OCI-LY7 (cell line): ENCODE measurements around the gene STPG3. TPM values are rescaled to one million over a fixed set of nuclear protein-coding genes. Genes with fewer than 3 reads are reported as not detected.

Experiments
- BruUV-seq: library from RNA; stranded (reverse); fragments of 400-500 nt; replicated peaks from 2 replicates; lab custom pipeline; 2021; lab: Mats Ljungman, UMichigan
- CTCF ChIA-PET: fragments of 300-600 bp; sonication (Branson Sonifier 250); formaldehyde crosslinking; loops from one replicate; lab custom pipeline; 2022; ENCODE audit warnings: antibody characterized with exemption; ENCODE audit not compliant: unreplicated experiment; lab: Charles Lee
- POLR2A ChIA-PET: fragments of 300-600 bp; sonication (Branson Sonifier 250); formaldehyde crosslinking; loops from one replicate; lab custom pipeline; 2022; ENCODE audit warnings: antibody characterized with exemption; lab: Charles Lee
- DNase-seq: peaks from one replicate; pipeline ENCODE4 v3.0.0-alpha.2; 2015; ENCODE audit warnings: low spot score
- H2AFZ ChIP-seq: fragments of 200-600 bp; sonication (generic), shearing (Covaris generic); 2 replicates; pipeline ENCODE4 v1.6.1; 2014; ENCODE audit warnings: mild to moderate bottlenecking, antibody characterized with exemption, low read length, moderate library complexity
- H3K27ac ChIP-seq: fragments of 200-600 bp; sonication (generic); 2 replicates; pipeline ENCODE4 v1.5.1; 2014; ENCODE audit warnings: mixed run types, low read depth, mild to moderate bottlenecking, moderate library complexity, low read length, inconsistent platforms; ENCODE audit not compliant: poor library complexity, severe bottlenecking
- H3K36me3 ChIP-seq: fragments of 200-600 bp; sonication (generic); 2 replicates; pipeline ENCODE4 v1.6.1; 2014; ENCODE audit warnings: mild to moderate bottlenecking, antibody characterized with exemption, low read length, moderate library complexity, mixed read lengths; ENCODE audit not compliant: insufficient read depth
- H3K4me1 ChIP-seq: fragments of 200-600 bp; sonication (generic); 2 replicates; pipeline ENCODE4 v1.5.1; 2014; ENCODE audit warnings: mild to moderate bottlenecking, low read length; ENCODE audit not compliant: insufficient read depth, poor library complexity, severe bottlenecking
- H3K4me2 ChIP-seq: fragments of 200-600 bp; sonication (generic); 2 replicates; pipeline ENCODE4 v1.6.1; 2014; ENCODE audit warnings: mild to moderate bottlenecking, low read length
- H3K4me3 ChIP-seq: fragments of 200-600 bp; sonication (generic); 2 replicates; pipeline ENCODE4 v1.5.1; 2014; ENCODE audit warnings: mild to moderate bottlenecking, low read depth, low read length; ENCODE audit not compliant: poor library complexity, severe bottlenecking
- H3K79me2 ChIP-seq: fragments of 200-600 bp; sonication (generic); 2 replicates; pipeline ENCODE4 v1.6.1; 2016; ENCODE audit warnings: low read depth, mild to moderate bottlenecking, low read length, moderate library complexity, mixed read lengths; ENCODE audit not compliant: insufficient read depth
- H3K9me2 ChIP-seq: fragments of 200-600 bp; sonication (generic); 2 replicates; pipeline ENCODE4 v1.6.1; 2016; ENCODE audit warnings: mild to moderate bottlenecking, low read length, mixed read lengths; ENCODE audit not compliant: insufficient read depth
- H3K9me3 ChIP-seq: fragments of 200-600 bp; sonication (generic); 2 replicates; pipeline ENCODE4 v1.6.1; 2014; ENCODE audit warnings: mild to moderate bottlenecking, mixed run types, low read length, mixed read lengths
- H4K20me1 ChIP-seq: fragments of 200-600 bp; sonication (generic); 2 replicates; pipeline ENCODE4 v1.6.1; 2014; ENCODE audit warnings: mild to moderate bottlenecking, antibody characterized with exemption, low read length, moderate library complexity, mixed read lengths; ENCODE audit not compliant: insufficient read depth
- CTCF ChIP-seq: fragments of 200-600 bp; sonication (generic); conservative IDR thresholded peaks from 2 replicates; pipeline ENCODE4 v1.5.1; 2014; ENCODE audit warnings: mild to moderate bottlenecking, antibody characterized with exemption, low read length, moderate library complexity, mixed read lengths
- EZH2phosphoT487 ChIP-seq: fragments of 200-600 bp; sonication (generic); IDR thresholded peaks from 2 replicates; pipeline ENCODE4 v1.6.1; 2018; ENCODE audit warnings: low read depth, borderline replicate concordance, mild to moderate bottlenecking, mixed run types, antibody characterized with exemption, low read length, moderate library complexity, mixed read lengths
- intact Hi-C: fragments of 100-400 bp; cut with micrococcal nuclease; formaldehyde crosslinking; loops from one replicate; pipeline ENCODE4 v1.10.0; 2022; ENCODE audit not compliant: unreplicated experiment
- total RNA-seq, 2 experiments: library from RNA; depleted of rRNA in 1 of 2; stranded (reverse); fragments of >200 nt in 1 of 2; shearing (Covaris generic) in 1 of 2; gene quantifications; 2 replicates each; pipeline ENCODE4 v1.2.3, GENCODE V29; 2014 to 2022

STPG3 gene
- total RNA-seq, 2 experiments from 2014 or later = 0.73 to 2.7 TPM

- TF ChIP-seq EZH2phosphoT487 = no peak
- TF ChIP-seq CTCF = no peak
- no peaks in the 10 kb centered on the region for H4K20me1 ChIP-seq
- peaks cover 64% of the 10 kb centered on the region for H3K36me3 ChIP-seq
- no peak overlapping the region for H3K27ac ChIP-seq
- no peaks in the 10 kb centered on the region for H3K9me2 ChIP-seq
- no peak for DNase-seq
- BruUV-seq = no TSS peak
- peaks cover 27% of the 10 kb centered on the region for H3K4me1 ChIP-seq
- no peak overlapping the region for H2AFZ ChIP-seq
- H3K79me2 ChIP-seq = peaks cover 14% of the 10 kb centered on the region; the same call in 1 of the 2 replicates
- POLR2A ChIA-PET = no interaction called here
- no peaks in the 10 kb centered on the region for H3K9me3 ChIP-seq
- no peak overlapping the region for H3K4me2 ChIP-seq
- H3K4me3 ChIP-seq = no peak overlapping the region
- intact Hi-C loops = no loop called here
- CTCF ChIA-PET = no interaction called here
These were observed 11.8 kb downstream of the STPG3 start for GRCh38 chr9:137262909-137263285.

- Histone ChIP-seq H3K36me3 (peaks cover 60% of the 10 kb centered on the region), H3K79me2 (peaks cover 15% of the 10 kb centered on the region; the same call in 1 of the 2 replicates), H3K4me1 (peaks cover 27% of the 10 kb centered on the region), H3K27ac (no peak overlapping the region), H2AFZ (no peak overlapping the region), H3K4me2 (no peak overlapping the region), H3K9me3 (no peaks in the 10 kb centered on the region), H3K9me2 (no peaks in the 10 kb centered on the region), H4K20me1 (no peaks in the 10 kb centered on the region), H3K4me3 (no peak overlapping the region)
- no peak for DNase-seq
- TF ChIP-seq EZH2phosphoT487 = no peak
- ChIA-PET POLR2A (no interaction called here), CTCF (no interaction called here)
- intact Hi-C loops = no loop called here
- no TSS peak for BruUV-seq
These were observed 12.4 kb downstream of the STPG3 start for GRCh38 chr9:137263506-137263905.

- POLR2A ChIA-PET = no interaction called here
These were observed 13.0 kb downstream of the STPG3 start for GRCh38 chr9:137264067-137264466.

More at GRCh38 chr9:137264067-137264466, 13.0 kb downstream of the STPG3 start:
- CTCF ChIA-PET = no interaction called here
- H3K9me3 ChIP-seq = no peaks in the 10 kb centered on the region
- H3K4me1 ChIP-seq = peaks cover 29% of the 10 kb centered on the region
- no peak for DNase-seq
- no peak overlapping the region for H3K4me2 ChIP-seq
- TF ChIP-seq CTCF (no peak), EZH2phosphoT487 (no peak)
- no peak overlapping the region for H2AFZ ChIP-seq
- intact Hi-C loops = no loop called here
- no peaks in the 10 kb centered on the region for H3K9me2 ChIP-seq
- peaks cover 16% of the 10 kb centered on the region; the same call in 1 of the 2 replicates for H3K79me2 ChIP-seq
- H3K36me3 ChIP-seq = peaks cover 60% of the 10 kb centered on the region
- H3K4me3 ChIP-seq = no peak overlapping the region
- no peak overlapping the region for H3K27ac ChIP-seq
- no peaks in the 10 kb centered on the region for H4K20me1 ChIP-seq
- BruUV-seq = no TSS peak
